Thyroid gland (tissue), 4 donors: ENCODE measurements around the gene SHISA9. TPM values are rescaled to one million over a fixed set of nuclear protein-coding genes. Genes with fewer than 3 reads are reported as not detected.

Experiments
- DNase-seq, 2 donors: peaks; one replicate each; pipeline ENCODE4 v3.0.0-alpha.2; 2019
- H3K27ac ChIP-seq, 3 donors: fragments of 200-600 bp; sonication (generic); 1 replicate in 2 of 3; 2 replicates in 1 of 3; pipeline ENCODE4 v1.5.1; 2016 to 2019; ENCODE audit warnings: mild to moderate bottlenecking in 1 of 3, moderate library complexity in 1 of 3
- H3K27me3 ChIP-seq: fragments of 200-600 bp; sonication (generic); one replicate; pipeline ENCODE4 v1.5.1; 2019
- H3K36me3 ChIP-seq, 2 donors: fragments of 200-600 bp; sonication (generic); one replicate each; pipeline ENCODE4 v1.5.1; 2016 to 2019
- H3K4me1 ChIP-seq, 2 donors: fragments of 200-600 bp; sonication (generic); one replicate each; pipeline ENCODE4 v1.5.1; 2017 to 2019
- H3K4me3 ChIP-seq, 3 donors: fragments of 200-600 bp; sonication (generic); replicated peaks in 1 of 3; 1 replicate in 2 of 3; 2 replicates in 1 of 3; pipeline ENCODE4 v1.5.1; 2016; ENCODE audit warnings: mild to moderate bottlenecking in 1 of 3
- H3K9me3 ChIP-seq: fragments of 200-600 bp; sonication (generic); one replicate; pipeline ENCODE4 v1.5.1; 2017
- CTCF ChIP-seq, 6 experiments: fragments of 200-600 bp in 3 of 6; fragments of 450-650 bp in 3 of 6; sonication (generic) in 3 of 6; IDR thresholded peaks; one replicate each; pipeline ENCODE4 v1.5.1; 2016 to 2019; ENCODE audit warnings: antibody characterized with exemption in 6 of 6, mild to moderate bottlenecking in 2 of 6, inconsistent platforms in 1 of 6, moderate library complexity in 1 of 6
- POLR2A ChIP-seq, 2 donors: fragments of 450-650 bp; IDR thresholded peaks; one replicate each; pipeline ENCODE4 v1.6.1; 2017; ENCODE audit warnings: antibody characterized with exemption in 2 of 2, mild to moderate bottlenecking in 2 of 2, moderate library complexity in 1 of 2
- WGBS, 2 donors: methylation state at CpG; one replicate each; pipeline ENCODE4 v1.1.5; 2017; 5-methylcytosine and 5-hydroxymethylcytosine counted together
- intact Hi-C: fragments of 100-400 bp; cut with DNase I; formaldehyde crosslinking; loops from one replicate; pipeline ENCODE4 v1.15.1; 2023
- total RNA-seq, 4 donors: library from RNA; depleted of rRNA; stranded (reverse); fragments of >200 nt; gene quantifications; one replicate each; pipeline ENCODE4 v1.2.3, GENCODE V29; 2016

SHISA9 gene
- total RNA-seq, 4 donors from 2014 or later = 0.11 to 0.34 (median 0.28) TPM

- TF ChIP-seq CTCF (IDR thresholded peaks at IDR 0.05) (no peak), POLR2A (IDR thresholded peaks at IDR 0.05) (no peak)
- 83 to 86% methylated on average over 7 of the region's 7 CpGs for WGBS, 2 donors
- Histone ChIP-seq H3K27me3 (no peaks in the 10 kb centered on the region), H3K4me3 (no peak overlapping the region), H3K9me3 (no peaks in the 10 kb centered on the region), H3K36me3 (no peaks in the 10 kb centered on the region), H3K27ac (no peak overlapping the region), H3K4me1 (no peaks in the 10 kb centered on the region)
- no peak for DNase-seq
- intact Hi-C loops = no loop called here
These were observed 23.8 kb downstream of the SHISA9 start for GRCh38 chr16:12925026-12925800.

DNA sequence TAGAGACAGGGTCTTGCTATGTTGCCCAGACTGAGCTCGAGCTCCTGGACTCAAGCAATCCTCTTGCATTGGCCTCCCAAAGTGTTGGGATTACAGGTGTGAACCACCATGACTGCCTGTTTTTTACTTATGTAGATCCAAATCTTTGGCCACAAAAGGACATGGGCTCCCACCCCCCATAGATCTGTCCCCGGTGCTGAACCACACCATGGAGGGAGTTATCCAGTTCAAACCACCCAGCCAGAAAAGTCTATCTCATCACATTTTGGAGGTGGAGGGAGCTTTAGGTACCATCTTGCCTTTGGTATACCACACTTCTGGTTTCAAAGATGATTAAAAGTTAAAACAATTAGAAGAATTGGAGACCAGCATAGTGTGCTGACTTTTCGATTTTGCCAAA lies 26.2 kb downstream of the SHISA9 start:
- Histone ChIP-seq H3K27ac (no peak overlapping the region), H3K27me3 (no peaks in the 10 kb centered on the region), H3K9me3 (no peaks in the 10 kb centered on the region), H3K4me1 (no peaks in the 10 kb centered on the region), H3K36me3 (no peaks in the 10 kb centered on the region), H3K4me3 (no peak overlapping the region)
- DNase-seq = no peak
- intact Hi-C loops = no loop called here
- WGBS, 2 donors = 79 to 80% methylated on average over 3 of the region's 3 CpGs
- TF ChIP-seq POLR2A (IDR thresholded peaks at IDR 0.05) = no peak

- WGBS, 2 donors = 88% methylated on average over 4 of the region's 4 CpGs
- intact Hi-C loops = no loop called here
These were observed 29.5 kb downstream of the SHISA9 start for GRCh38 chr16:12930881-12931280.

GRCh38 chr16:12936391-12936790 lies 35.0 kb downstream of the SHISA9 start:
- Histone ChIP-seq H3K4me3 (no peak overlapping the region), H3K27me3 (no peaks in the 10 kb centered on the region), H3K4me1 (no peaks in the 10 kb centered on the region), H3K9me3 (no peaks in the 10 kb centered on the region), H3K36me3 (no peaks in the 10 kb centered on the region), H3K27ac (no peak overlapping the region)
- intact Hi-C loops = no loop called here
- TF ChIP-seq POLR2A (IDR thresholded peaks at IDR 0.05) = no peak
- TF ChIP-seq CTCF (IDR thresholded peaks at IDR 0.05) = no peak
- no peak for DNase-seq
- WGBS, 2 donors = 67 to 70% methylated on average over 2 of the region's 2 CpGs

More at GRCh38 chr16:12930881-12931280, 29.5 kb downstream of the SHISA9 start:
- Histone ChIP-seq H3K9me3 (no peaks in the 10 kb centered on the region), H3K4me1 (no peaks in the 10 kb centered on the region), H3K27me3 (no peaks in the 10 kb centered on the region), H3K27ac (no peak overlapping the region), H3K36me3 (no peaks in the 10 kb centered on the region), H3K4me3 (no peak overlapping the region)
- no peak for DNase-seq
- TF ChIP-seq POLR2A (IDR thresholded peaks at IDR 0.05) (no peak), CTCF (IDR thresholded peaks at IDR 0.05) (no peak)

DNA sequence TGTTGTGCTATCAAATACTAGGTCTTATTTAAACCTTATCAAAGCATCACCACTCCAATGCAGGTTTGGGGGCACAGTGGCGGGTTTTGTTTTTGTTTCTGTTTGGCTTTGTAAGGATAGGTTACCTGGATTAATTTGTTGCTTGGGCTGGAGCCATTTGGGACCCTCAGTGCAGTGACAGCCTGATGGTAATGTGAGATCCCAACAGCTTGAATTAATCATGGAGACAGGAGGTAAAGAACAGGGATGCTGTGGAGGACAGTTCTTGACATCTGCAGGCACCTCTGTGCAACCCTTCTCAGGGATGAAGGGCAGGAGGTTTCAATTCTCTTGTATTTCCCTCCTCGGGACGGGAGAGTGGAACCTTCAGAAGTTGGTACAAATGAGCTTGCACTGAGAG lies 40.5 kb downstream of the SHISA9 start:
- intact Hi-C loops = no loop called here
- no peaks in the 10 kb centered on the region for H3K27me3 ChIP-seq
- WGBS, 2 donors = 77 to 79% methylated on average over 3 of the region's 3 CpGs

More for the DNA sequence above, 40.5 kb downstream of the SHISA9 start:
- H3K4me3 ChIP-seq = no peak overlapping the region
- H3K27ac ChIP-seq = no peak overlapping the region
- H3K36me3 ChIP-seq = no peaks in the 10 kb centered on the region
- H3K9me3 ChIP-seq = no peaks in the 10 kb centered on the region
- DNase-seq = no peak
- H3K4me1 ChIP-seq = no peaks in the 10 kb centered on the region
- TF ChIP-seq POLR2A (IDR thresholded peaks at IDR 0.05) = no peak
- TF ChIP-seq CTCF (IDR thresholded peaks at IDR 0.05) = no peak
